HEK293 (cell line): ENCODE data around the gene PRAC1.

Source experiments
- CTCF ChIA-PET: fragments of 350-600 bp; formaldehyde crosslinking; extraction: SDS; loops from one replicate; lab custom pipeline; 2021; ENCODE audit warnings: antibody characterized with exemption; lab: Yijun Ruan, JAX
- POLR2A ChIA-PET: fragments of 300-600 bp; formaldehyde crosslinking; extraction: SDS; loops from one replicate; lab custom pipeline; 2020; ENCODE audit warnings: antibody characterized with exemption, inconsistent platforms; lab: Yijun Ruan, JAX
- H3K27ac ChIP-seq: fragments of 200-500 bp; sonication (Bioruptor generic); 2 replicates; pipeline ENCODE4 v1.5.1; 2014; ENCODE audit warnings: low read depth, low read length, control low read depth, inconsistent platforms; ENCODE audit errors: extremely low read depth
- H3K36me3 ChIP-seq, 2 experiments: fragments of 200-500 bp in 1 of 2; sonication (Bioruptor generic) in 1 of 2; 1 replicate in 1 of 2; 2 replicates in 1 of 2; pipeline ENCODE4 v1.5.1; 2014 to 2017; ENCODE audit warnings: inconsistent platforms in 2 of 2, low read length in 2 of 2; ENCODE audit not compliant: control insufficient read depth in 2 of 2, insufficient read depth in 1 of 2
- H3K4me1 ChIP-seq: fragments of 200-500 bp; sonication (Bioruptor generic); 2 replicates; pipeline ENCODE4 v1.5.1; 2014; ENCODE audit warnings: mild to moderate bottlenecking, low read length, inconsistent platforms; ENCODE audit not compliant: control insufficient read depth, insufficient read depth
- H3K4me3 ChIP-seq: 2 replicates; pipeline ENCODE4 v1.5.1; 2011; ENCODE audit warnings: low read depth, mild to moderate bottlenecking, control low read depth, low read length, moderate library complexity
- H3K9me3 ChIP-seq: fragments of 200-500 bp; sonication (Bioruptor generic); 2 replicates; pipeline ENCODE4 v1.5.1; 2014; ENCODE audit warnings: low read depth, low read length, inconsistent platforms; ENCODE audit not compliant: control insufficient read depth, insufficient read depth
- HIC1 ChIP-seq: fragments of 450-650 bp; formaldehyde crosslinking; IDR thresholded peaks from 2 replicates; pipeline ENCODE4 v1.5.1; 2016; ENCODE audit warnings: missing biosample characterization, missing genetic modification characterization
- KLF9 ChIP-seq: fragments of 450-650 bp; formaldehyde crosslinking; IDR thresholded peaks from 2 replicates; pipeline ENCODE4 v1.5.1; 2016; ENCODE audit warnings: missing biosample characterization, missing genetic modification characterization, low read depth
- PRDM1 ChIP-seq: fragments of 450-650 bp; formaldehyde crosslinking; IDR thresholded peaks from 2 replicates; pipeline ENCODE4; 2016; ENCODE audit warnings: missing biosample characterization, missing genetic modification characterization
- PRDM10 ChIP-seq: fragments of 450-650 bp; formaldehyde crosslinking; IDR thresholded peaks from 2 replicates; pipeline ENCODE4 v1.5.1; 2016; ENCODE audit warnings: missing biosample characterization, missing genetic modification characterization
- SETDB1 ChIP-seq: IDR thresholded peaks from one replicate; pipeline ENCODE4 v1.6.1; 2017; ENCODE audit warnings: mild to moderate bottlenecking, low read length, moderate library complexity, mixed read lengths; ENCODE audit not compliant: insufficient read length
- YY1 ChIP-seq: fragments of 450-650 bp; formaldehyde crosslinking; IDR thresholded peaks from 2 replicates; pipeline ENCODE4 v1.5.1; 2018; ENCODE audit warnings: missing biosample characterization, missing genetic modification characterization
- ZFP41 ChIP-seq: fragments of 450-650 bp; formaldehyde crosslinking; IDR thresholded peaks from 2 replicates; pipeline ENCODE4 v1.5.1; 2016; ENCODE audit warnings: missing biosample characterization, missing genetic modification characterization, borderline replicate concordance
- ZNF2 ChIP-seq: fragments of 450-650 bp; formaldehyde crosslinking; IDR thresholded peaks from 2 replicates; pipeline ENCODE4 v1.5.1; 2016; ENCODE audit warnings: missing biosample characterization, missing genetic modification characterization
- ZNF248 ChIP-seq: fragments of 450-650 bp; formaldehyde crosslinking; IDR thresholded peaks from 2 replicates; pipeline ENCODE4 v1.5.1; 2017; ENCODE audit warnings: missing biosample characterization, missing genetic modification characterization
- ZNF274 ChIP-seq, 2 experiments: fragments of 200-500 bp in 1 of 2; fragments of 450-650 bp in 1 of 2; sonication (Bioruptor generic) in 1 of 2; formaldehyde crosslinking in 1 of 2; IDR thresholded peaks; 2 replicates each; pipeline versions ENCODE4 v1.5.1 to v1.6.1; 2014 to 2016; ENCODE audit warnings: borderline replicate concordance in 1 of 2, inconsistent platforms in 1 of 2, low read length in 1 of 2, missing biosample characterization in 1 of 2, missing genetic modification characterization in 1 of 2
- ZNF366 ChIP-seq: fragments of 450-650 bp; formaldehyde crosslinking; conservative IDR thresholded peaks from 2 replicates; pipeline ENCODE4 v1.5.1; 2016; ENCODE audit warnings: missing biosample characterization, missing genetic modification characterization
- ZNF404 ChIP-seq: fragments of 450-650 bp; formaldehyde crosslinking; IDR thresholded peaks from 2 replicates; pipeline ENCODE4 v1.5.1; 2017; ENCODE audit warnings: missing biosample characterization, missing genetic modification characterization
- ZNF501 ChIP-seq: fragments of 450-650 bp; formaldehyde crosslinking; IDR thresholded peaks from 2 replicates; pipeline ENCODE4 v1.5.1; 2016; ENCODE audit warnings: missing biosample characterization, missing genetic modification characterization
- ZNF571 ChIP-seq: fragments of 450-650 bp; formaldehyde crosslinking; IDR thresholded peaks from 2 replicates; pipeline ENCODE4 v1.5.0; 2017; ENCODE audit warnings: missing biosample characterization, missing genetic modification characterization
- ZNF791 ChIP-seq: fragments of 450-650 bp; formaldehyde crosslinking; IDR thresholded peaks from 2 replicates; pipeline ENCODE4 v1.5.1; 2016; ENCODE audit warnings: missing biosample characterization, missing genetic modification characterization
- TF ChIP-seq, protein P1 (sequence below): fragments of 450-650 bp; formaldehyde crosslinking; IDR thresholded peaks from 2 replicates; pipeline ENCODE4 v1.5.1; 2016; ENCODE audit warnings: missing biosample characterization, missing genetic modification characterization

PRAC1 gene

GRCh38 chr17:48735062-48735351, 12.7 kb upstream of the PRAC1 start (continued):
- TF ChIP-seq HIC1 (tag by site-specific recombination) = no peak
- no peak for TF ChIP-seq SETDB1
- TF ChIP-seq, protein P1, sequence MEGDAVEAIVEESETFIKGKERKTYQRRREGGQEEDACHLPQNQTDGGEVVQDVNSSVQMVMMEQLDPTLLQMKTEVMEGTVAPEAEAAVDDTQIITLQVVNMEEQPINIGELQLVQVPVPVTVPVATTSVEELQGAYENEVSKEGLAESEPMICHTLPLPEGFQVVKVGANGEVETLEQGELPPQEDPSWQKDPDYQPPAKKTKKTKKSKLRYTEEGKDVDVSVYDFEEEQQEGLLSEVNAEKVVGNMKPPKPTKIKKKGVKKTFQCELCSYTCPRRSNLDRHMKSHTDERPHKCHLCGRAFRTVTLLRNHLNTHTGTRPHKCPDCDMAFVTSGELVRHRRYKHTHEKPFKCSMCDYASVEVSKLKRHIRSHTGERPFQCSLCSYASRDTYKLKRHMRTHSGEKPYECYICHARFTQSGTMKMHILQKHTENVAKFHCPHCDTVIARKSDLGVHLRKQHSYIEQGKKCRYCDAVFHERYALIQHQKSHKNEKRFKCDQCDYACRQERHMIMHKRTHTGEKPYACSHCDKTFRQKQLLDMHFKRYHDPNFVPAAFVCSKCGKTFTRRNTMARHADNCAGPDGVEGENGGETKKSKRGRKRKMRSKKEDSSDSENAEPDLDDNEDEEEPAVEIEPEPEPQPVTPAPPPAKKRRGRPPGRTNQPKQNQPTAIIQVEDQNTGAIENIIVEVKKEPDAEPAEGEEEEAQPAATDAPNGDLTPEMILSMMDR (tag by site-specific recombination) = no peak
- TF ChIP-seq YY1 (tag by site-specific recombination) = no peak
- TF ChIP-seq, all 188 proteins: peak for 0

GRCh38 chr17:48734333-48735061, 12.2 kb upstream of the PRAC1 start:
- H3K36me3 ChIP-seq = no peaks in the 10 kb centered on the region
- H3K27ac ChIP-seq = no peak overlapping the region
- no peak overlapping the region for H3K4me3 ChIP-seq
- no peak for TF ChIP-seq ZNF248
- TF ChIP-seq ZNF501 (tag by site-specific recombination) = no peak
- no peak for TF ChIP-seq YY1 (tag by site-specific recombination)
- ChIA-PET CTCF (interaction anchor here (0.6 to 3.5 kb wide), 6 partner anchors 10 to 144 kb away, joined by 4 to 20 read pairs (median 4); partner anchors contain the start of gene PRAC2), POLR2A (interaction anchor here (0.6 to 0.9 kb wide), 3 partner anchors 10 to 494 kb away, joined by 3 to 5 read pairs (median 4); no protein-coding TSS in a partner anchor)
- H3K9me3 ChIP-seq = no peaks in the 10 kb centered on the region
- H3K4me1 ChIP-seq = peaks cover 4% of the 10 kb centered on the region

GRCh38 chr17:48733632-48734328, 11.5 kb upstream of the PRAC1 start:
- no peak for TF ChIP-seq ZFP41 (tag by site-specific recombination)
- TF ChIP-seq ZNF791 (tag by site-specific recombination) = no peak
- no peak for TF ChIP-seq KLF9 (tag by site-specific recombination)
- TF ChIP-seq ZNF366 (tag by site-specific recombination) = peak; percentile 61; the same call in 1 of the 2 replicates
- TF ChIP-seq ZNF404 = no peak
- TF ChIP-seq PRDM1 (tag by site-specific recombination) = peak; percentile 81
- TF ChIP-seq PRDM10 = no peak
- TF ChIP-seq ZNF2 (tag by site-specific recombination) = no peak
- no peak for TF ChIP-seq ZNF571 (tag by site-specific recombination)
- no peak for TF ChIP-seq ZNF274 (IDR thresholded peaks at IDR 0.05; ENCODE audit: low read length)
- TF ChIP-seq ZNF274 (tag by site-specific recombination; IDR thresholded peaks at IDR 0.05; ENCODE audit: borderline replicate concordance) = no peak
- no peaks in the 10 kb centered on the region for H3K36me3 ChIP-seq
- no peaks in the 10 kb centered on the region for H3K9me3 ChIP-seq
- no peak overlapping the region for H3K4me3 ChIP-seq
- POLR2A ChIA-PET = interaction anchor here (0.8 to 0.9 kb wide), 2 partner anchors 9 to 22 kb away, joined by 3 to 4 read pairs; no protein-coding TSS in a partner anchor
- no peak overlapping the region for H3K27ac ChIP-seq
- CTCF ChIA-PET = interaction anchor here (1.3 to 3.5 kb wide), 4 partner anchors 10 to 145 kb away, joined by 4 to 20 read pairs (median 8); partner anchors contain the start of gene PRAC2
- H3K4me1 ChIP-seq = peaks cover 7% of the 10 kb centered on the region
